Stimulated activated CD8-positive, alpha-beta memory T cell treated with anti-CD3 and anti-CD28 coated beads, Interleukin-12 subunit alpha, Interleukin-12 subunit beta, amount 100 ng/mL, for 1 hour (primary cell): ENCODE results near the gene C22orf15.

ENCODE experiments used
- DNase-seq: peaks from one replicate; pipeline ENCODE4 v3.0.0-alpha.2; 2020; ENCODE audit warnings: low read depth

The C22orf15 gene

GRCh38 chr22:23789121-23789520 lies 26.3 kb downstream of the C22orf15 start:
- no peak for DNase-seq

- DNase-seq = no peak
Measured at GRCh38 chr22:23789638-23790037, 26.8 kb downstream of the C22orf15 start.

DNA sequence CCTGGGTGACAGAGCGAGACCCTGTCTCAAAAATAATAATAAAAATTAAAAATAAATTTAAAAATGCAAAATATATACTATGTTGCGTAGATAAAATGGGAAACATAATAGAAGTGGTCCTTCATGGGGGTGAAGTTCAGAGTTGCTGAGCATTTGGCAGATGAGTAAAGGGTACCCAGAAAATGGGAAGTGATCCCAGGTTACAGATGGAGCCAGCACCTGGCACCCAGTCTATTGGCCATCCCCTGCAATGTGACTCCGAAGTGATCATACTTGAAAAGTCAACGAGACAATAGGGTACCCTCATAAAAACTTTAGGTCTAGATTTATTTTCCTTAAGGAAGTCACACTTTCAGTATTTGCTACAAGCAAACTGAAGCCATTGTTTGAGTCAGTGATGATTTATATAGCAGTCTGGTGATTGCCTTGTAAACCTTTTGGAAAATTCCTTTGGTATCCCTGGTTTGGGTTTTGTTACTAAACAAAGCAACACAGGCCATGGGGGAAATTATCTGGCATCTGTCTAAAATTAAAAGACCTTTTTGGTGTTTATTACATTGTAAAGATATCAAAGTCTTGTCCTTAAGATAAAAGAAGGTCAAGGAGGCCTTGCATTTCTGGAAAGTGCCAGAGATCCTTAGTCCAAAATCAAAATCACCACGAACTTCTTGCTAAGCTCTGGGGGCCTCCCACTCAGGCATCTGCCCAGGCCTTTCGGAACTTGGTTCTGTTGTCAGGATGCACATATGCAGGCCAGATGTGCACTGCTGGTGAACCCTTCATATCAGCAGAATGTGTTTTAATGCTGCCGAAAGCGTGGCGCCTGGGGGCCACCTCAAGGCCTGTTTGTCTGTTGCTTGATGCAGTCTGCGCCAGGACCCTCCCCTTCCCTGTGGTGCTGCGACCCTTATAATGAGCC lies 28.3 kb downstream of the C22orf15 start:
- DNase-seq = no peak

DNA sequence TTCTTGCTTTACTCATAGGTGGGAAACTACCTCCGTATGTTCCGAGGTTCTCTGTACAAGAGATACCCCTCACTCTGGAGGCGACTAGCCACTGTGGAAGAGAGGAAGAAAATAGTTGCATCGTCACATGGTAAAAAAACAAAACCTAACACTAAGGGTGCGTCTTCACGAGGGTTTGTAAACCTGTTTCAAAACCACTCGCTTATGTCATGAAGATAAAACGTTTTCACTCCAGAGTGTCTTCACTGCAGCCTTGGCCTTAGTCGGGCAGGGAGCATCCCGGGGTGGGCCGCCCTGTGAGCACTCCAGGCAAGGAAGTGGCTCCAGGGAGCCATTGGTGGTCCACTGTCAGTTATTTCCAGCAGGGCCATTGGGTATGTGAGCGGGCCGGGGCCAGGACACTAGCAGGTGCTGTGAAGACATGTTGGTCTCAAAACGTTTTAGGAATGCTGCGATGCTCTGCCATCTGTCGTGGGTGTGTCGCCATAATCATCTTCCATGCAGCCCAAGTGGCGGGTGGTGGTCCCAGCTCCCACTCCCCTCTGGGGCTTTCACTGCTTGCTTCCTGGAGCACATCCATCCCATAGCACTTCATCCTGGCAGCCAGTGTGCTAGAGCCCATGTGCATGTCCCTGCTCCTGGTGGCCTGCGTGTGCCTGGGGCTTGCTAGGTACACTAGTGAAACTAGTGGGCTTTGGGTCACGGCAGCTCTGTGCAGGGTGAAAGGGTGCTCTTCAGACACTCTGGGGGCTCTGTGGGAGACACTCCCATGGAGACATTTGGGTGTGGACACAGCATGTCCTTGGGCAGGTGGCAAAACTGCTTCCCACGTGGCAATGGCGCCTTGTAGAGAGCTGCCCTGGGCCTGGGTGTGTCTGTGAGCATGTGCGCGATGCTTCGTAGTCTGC lies 29.2 kb downstream of the C22orf15 start:
- DNase-seq = no peak

DNA sequence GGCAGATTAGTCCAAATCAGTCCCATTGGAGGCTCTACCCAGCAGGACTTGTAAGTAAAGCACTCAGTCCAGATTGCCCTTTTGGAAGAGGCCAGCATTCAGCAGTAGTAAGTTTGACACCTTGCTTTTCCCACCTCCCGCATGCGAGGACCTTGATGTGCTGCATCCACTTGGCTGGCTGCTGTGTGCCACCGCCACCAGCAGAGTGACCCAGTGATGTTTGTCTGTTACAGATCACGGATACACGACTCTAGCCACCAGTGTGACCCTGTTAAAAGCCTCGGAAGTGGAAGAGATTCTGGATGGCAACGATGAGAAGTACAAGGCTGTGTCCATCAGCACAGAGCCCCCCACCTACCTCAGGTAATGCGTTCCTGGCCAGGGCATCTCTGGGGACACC lies 30.5 kb downstream of the C22orf15 start:
- no peak for DNase-seq

DNA sequence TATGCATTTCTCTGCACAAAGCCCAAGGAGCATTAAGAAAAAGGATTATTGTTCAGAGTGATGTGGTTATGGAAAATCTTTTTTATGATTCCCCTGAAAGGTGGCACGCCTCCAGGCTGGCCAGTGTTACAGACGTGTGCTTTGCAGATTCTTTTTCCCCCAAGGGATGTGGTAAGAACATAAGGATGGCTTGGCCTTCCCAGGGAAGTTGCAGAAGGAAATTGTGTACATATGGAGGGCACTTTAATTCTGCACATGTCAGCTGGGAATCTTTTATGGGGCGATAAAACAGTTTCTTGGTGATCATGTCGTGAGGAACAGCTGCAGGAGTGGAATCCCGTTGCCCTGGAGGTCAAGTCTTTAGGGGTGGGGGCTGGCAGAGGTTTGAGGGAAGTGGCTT lies 33.7 kb downstream of the C22orf15 start:
- DNase-seq = no peak

GRCh38 chr22:23800297-23801237 lies 37.8 kb downstream of the C22orf15 start:
- DNase-seq = no peak

GRCh38 chr22:23801238-23801821 lies 38.5 kb downstream of the C22orf15 start:
- no peak for DNase-seq

GRCh38 chr22:23801886-23802377 lies 39.1 kb downstream of the C22orf15 start:
- no peak for DNase-seq

DNA sequence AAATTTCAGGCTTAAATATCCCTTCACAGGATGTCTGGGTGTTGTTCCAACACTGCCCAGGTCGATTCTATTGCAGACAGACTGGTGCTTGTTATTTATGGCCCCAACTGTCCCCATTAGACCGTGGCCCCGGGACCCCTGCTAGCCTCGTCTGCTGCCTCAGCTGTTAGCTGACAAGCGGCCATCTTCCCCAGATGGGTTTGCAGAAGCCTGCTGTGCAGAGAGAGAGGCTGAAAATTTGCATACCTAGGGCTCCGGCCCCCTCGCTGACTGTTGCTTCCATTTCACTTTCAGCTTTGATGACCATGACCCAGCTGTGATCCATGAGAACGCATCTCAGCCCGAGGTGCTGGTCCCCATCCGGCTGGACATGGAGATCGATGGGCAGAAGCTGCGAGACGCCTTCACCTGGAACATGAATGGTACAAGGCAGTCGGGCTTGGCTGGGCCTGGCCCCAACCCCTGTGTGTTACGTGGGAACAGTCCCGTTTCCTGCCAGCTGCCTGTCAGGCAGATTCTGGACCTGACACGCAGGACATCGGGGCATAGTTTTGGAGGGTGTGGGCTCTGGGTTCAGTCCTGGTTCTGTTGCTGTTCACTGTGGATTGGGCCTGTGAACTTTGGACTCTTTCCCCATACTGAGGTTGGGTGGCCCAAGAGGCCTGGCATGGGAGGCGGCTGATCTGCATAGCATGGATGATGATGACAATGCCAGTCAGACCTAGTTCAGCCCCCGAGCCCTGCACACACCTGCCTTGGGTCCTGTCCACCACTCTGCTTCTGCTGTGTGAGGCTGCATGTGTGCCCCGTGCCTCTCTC lies 40.4 kb downstream of the C22orf15 start:
- no peak for DNase-seq

DNA sequence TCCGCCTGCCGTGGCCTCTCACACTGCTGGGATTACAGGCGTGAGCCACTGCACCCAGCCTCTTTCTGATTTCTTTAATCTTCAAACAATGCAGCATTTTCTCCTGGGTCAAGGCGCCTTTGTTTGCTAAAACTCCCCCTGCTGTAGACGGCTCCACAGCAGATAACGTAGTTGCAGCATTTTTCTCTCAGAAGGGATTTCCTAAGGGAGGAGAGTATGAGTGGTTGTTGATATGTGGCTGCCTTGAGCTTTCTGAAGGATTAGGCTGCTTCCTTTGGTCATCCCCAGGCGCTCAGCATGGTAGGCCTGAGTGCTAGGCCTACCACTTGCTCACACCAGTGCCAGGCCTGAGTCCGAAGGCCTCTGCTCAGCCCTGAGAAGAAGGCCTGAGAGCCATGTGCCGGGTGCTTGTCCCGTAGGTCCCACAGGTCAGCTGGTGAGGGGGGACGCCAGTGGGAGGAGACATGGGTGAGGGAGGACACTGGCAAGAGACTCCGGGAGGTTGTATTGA lies 42.0 kb downstream of the C22orf15 start:
- no peak for DNase-seq

GRCh38 chr22:23806837-23807236 lies 44.0 kb downstream of the C22orf15 start:
- no peak for DNase-seq

- no peak for DNase-seq
Measured at GRCh38 chr22:23812378-23812777, 49.6 kb downstream of the C22orf15 start.
